ENCODE results near the gene ASIC4. TPM values are rescaled to one million over a fixed set of nuclear protein-coding genes. Genes with fewer than 3 reads are reported as not detected.

ASIC4 gene
- total RNA-seq, 1 experiment from 2014 or later: 0.79 TPM

GRCh38 chr2:219490600-219491130 lies 23.6 kb upstream of the ASIC4 start (continued):
- TF ChIP-seq OVOL2 (CRISPR knock-in tag; IDR thresholded peaks at IDR 0.05; ENCODE audit: borderline replicate concordance): no peak

GRCh38 chr2:219491278-219491963 lies 22.9 kb upstream of the ASIC4 start:
- ATAC-seq: no peak
- POLR2A ChIA-PET: interaction anchor here (1.0 kb wide), 1 partner anchor 21 kb away, joined by 5 read pairs; no protein-coding TSS in a partner anchor
- no peak overlapping the region for H3K27ac Mint-ChIP-seq

GRCh38 chr2:219492575-219492974 lies 21.7 kb upstream of the ASIC4 start:
- H3K4me3 Mint-ChIP-seq: no peak overlapping the region
- ChIA-PET POLR2A (interaction anchor here (1.0 kb wide), 1 partner anchor 20 kb away, joined by 5 read pairs; no protein-coding TSS in a partner anchor), CTCF (interaction anchor here (0.7 to 35.9 kb wide), 16 partner anchors 8 to 135 kb away, joined by 3 to 2316 read pairs (median 8); partner anchors contain the start of genes ASIC4, CHPF, DES and DNPEP)
- H3K4me1 Mint-ChIP-seq: peaks cover 30% of the 10 kb centered on the region
- no peaks in the 10 kb centered on the region for H3K36me3 Mint-ChIP-seq
- H3K27ac Mint-ChIP-seq: no peak overlapping the region
- peaks cover 46% of the 10 kb centered on the region for H3K27me3 Mint-ChIP-seq (ENCODE audit: low read depth)
- H3K9me3 Mint-ChIP-seq: no peaks in the 10 kb centered on the region
- ATAC-seq (peak; percentile 68), DNase-seq (ENCODE audit: low spot score) (peak; percentile 81)
- TF ChIP-seq CTCF (IDR thresholded peaks at IDR 0.05) (no peak), TCF7 (CRISPR knock-in tag; IDR thresholded peaks at IDR 0.05; ENCODE audit: low read depth) (no peak), ZNF281 (CRISPR knock-in tag; IDR thresholded peaks at IDR 0.05) (no peak), RELA (CRISPR knock-in tag; IDR thresholded peaks at IDR 0.05; ENCODE audit: borderline replicate concordance) (no peak), ATF1 (CRISPR knock-in tag; IDR thresholded peaks at IDR 0.05) (no peak), USF2 (CRISPR knock-in tag; IDR thresholded peaks at IDR 0.05) (no peak), GRHL2 (CRISPR knock-in tag; IDR thresholded peaks at IDR 0.05; ENCODE audit: insufficient replicate concordance, severe bottlenecking) (no peak), SMAD4 (CRISPR knock-in tag; IDR thresholded peaks at IDR 0.05) (no peak), ZNF671 (CRISPR knock-in tag; IDR thresholded peaks at IDR 0.05) (no peak), TEAD4 (CRISPR knock-in tag; IDR thresholded peaks at IDR 0.05) (0 out of 2 replicates have a peak, but pooled peaks have one; percentile 40), SP1 (CRISPR knock-in tag; conservative IDR thresholded peaks at IDR 0.05) (no peak), ELF4 (CRISPR knock-in tag; IDR thresholded peaks at IDR 0.05; ENCODE audit: low read depth) (no peak), SOX15 (CRISPR knock-in tag; IDR thresholded peaks at IDR 0.05) (no peak), JAZF1 (CRISPR knock-in tag; IDR thresholded peaks at IDR 0.05) (no peak), ETV6 (CRISPR knock-in tag; IDR thresholded peaks at IDR 0.05) (peak; percentile 60; the same call in 1 of the 2 replicates)
- TF ChIP-seq, protein P1, sequence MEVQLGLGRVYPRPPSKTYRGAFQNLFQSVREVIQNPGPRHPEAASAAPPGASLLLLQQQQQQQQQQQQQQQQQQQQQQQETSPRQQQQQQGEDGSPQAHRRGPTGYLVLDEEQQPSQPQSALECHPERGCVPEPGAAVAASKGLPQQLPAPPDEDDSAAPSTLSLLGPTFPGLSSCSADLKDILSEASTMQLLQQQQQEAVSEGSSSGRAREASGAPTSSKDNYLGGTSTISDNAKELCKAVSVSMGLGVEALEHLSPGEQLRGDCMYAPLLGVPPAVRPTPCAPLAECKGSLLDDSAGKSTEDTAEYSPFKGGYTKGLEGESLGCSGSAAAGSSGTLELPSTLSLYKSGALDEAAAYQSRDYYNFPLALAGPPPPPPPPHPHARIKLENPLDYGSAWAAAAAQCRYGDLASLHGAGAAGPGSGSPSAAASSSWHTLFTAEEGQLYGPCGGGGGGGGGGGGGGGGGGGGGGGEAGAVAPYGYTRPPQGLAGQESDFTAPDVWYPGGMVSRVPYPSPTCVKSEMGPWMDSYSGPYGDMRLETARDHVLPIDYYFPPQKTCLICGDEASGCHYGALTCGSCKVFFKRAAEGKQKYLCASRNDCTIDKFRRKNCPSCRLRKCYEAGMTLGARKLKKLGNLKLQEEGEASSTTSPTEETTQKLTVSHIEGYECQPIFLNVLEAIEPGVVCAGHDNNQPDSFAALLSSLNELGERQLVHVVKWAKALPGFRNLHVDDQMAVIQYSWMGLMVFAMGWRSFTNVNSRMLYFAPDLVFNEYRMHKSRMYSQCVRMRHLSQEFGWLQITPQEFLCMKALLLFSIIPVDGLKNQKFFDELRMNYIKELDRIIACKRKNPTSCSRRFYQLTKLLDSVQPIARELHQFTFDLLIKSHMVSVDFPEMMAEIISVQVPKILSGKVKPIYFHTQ (CRISPR knock-in tag; IDR thresholded peaks at IDR 0.05): no peak

More at GRCh38 chr2:219491278-219491963, 22.9 kb upstream of the ASIC4 start:
- no peak for DNase-seq (ENCODE audit: low spot score)
- H3K27me3 Mint-ChIP-seq (ENCODE audit: low read depth): peaks cover 37% of the 10 kb centered on the region
- H3K36me3 Mint-ChIP-seq: no peaks in the 10 kb centered on the region
- CTCF ChIA-PET: interaction anchor here (0.7 to 35.9 kb wide), 14 partner anchors 9 to 136 kb away, joined by 3 to 2316 read pairs (median 9); partner anchors contain the start of genes ASIC4, CHPF, DES and SLC4A3
- H3K4me3 Mint-ChIP-seq: no peak overlapping the region
- H3K4me1 Mint-ChIP-seq: peaks cover 34% of the 10 kb centered on the region
- H3K9me3 Mint-ChIP-seq: no peaks in the 10 kb centered on the region
- TF ChIP-seq SMAD3 (CRISPR knock-in tag; IDR thresholded peaks at IDR 0.05; ENCODE audit: borderline replicate concordance) (no peak), HMGA2 (CRISPR knock-in tag; IDR thresholded peaks at IDR 0.05) (no peak), E2F1 (CRISPR knock-in tag; IDR thresholded peaks at IDR 0.05) (no peak), FOXK1 (CRISPR knock-in tag; IDR thresholded peaks at IDR 0.05) (no peak), MYBL2 (CRISPR knock-in tag; IDR thresholded peaks at IDR 0.05) (no peak), ZNF138 (CRISPR knock-in tag; conservative IDR thresholded peaks at IDR 0.05) (no peak), FOXJ3 (CRISPR knock-in tag; IDR thresholded peaks at IDR 0.05; ENCODE audit: borderline replicate concordance) (no peak), SP1 (CRISPR knock-in tag; conservative IDR thresholded peaks at IDR 0.05) (no peak), CREB1 (CRISPR knock-in tag; IDR thresholded peaks at IDR 0.05) (no peak), NR3C1 (CRISPR knock-in tag; conservative IDR thresholded peaks at IDR 0.05; ENCODE audit: low read depth) (no peak), ELF4 (CRISPR knock-in tag; IDR thresholded peaks at IDR 0.05; ENCODE audit: low read depth) (no peak)
- TF ChIP-seq, protein P2, sequence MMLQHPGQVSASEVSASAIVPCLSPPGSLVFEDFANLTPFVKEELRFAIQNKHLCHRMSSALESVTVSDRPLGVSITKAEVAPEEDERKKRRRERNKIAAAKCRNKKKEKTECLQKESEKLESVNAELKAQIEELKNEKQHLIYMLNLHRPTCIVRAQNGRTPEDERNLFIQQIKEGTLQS (CRISPR knock-in tag; conservative IDR thresholded peaks at IDR 0.05): no peak

Measured in WTC11 (cell line).